Thymus (tissue), 11 donors: ENCODE measurements around the gene TRIM56. TPM values are rescaled to one million over a fixed set of nuclear protein-coding genes. Genes with fewer than 3 reads are reported as not detected.
A peak's percentile ranks its signal among the peaks of the same experiment; 100 is the strongest.
"Not testable (repeated sequence)": the region's sequence is repeated elsewhere in the genome, so short reads cannot be mapped to it uniquely, and the experiment has no call there.

Source experiments
- DNase-seq, 9 donors: peaks; one replicate each; pipeline ENCODE4 v3.0.0-alpha.2; 2013; ENCODE audit warnings: low spot score in 9 of 9, low read depth in 6 of 9, missing footprints in 1 of 9
- H3K27ac ChIP-seq, 2 donors: one replicate each; pipeline ENCODE4 v1.5.1; 2013; ENCODE audit warnings: control low read depth in 1 of 2, low read depth in 1 of 2, low read length in 1 of 2, mild to moderate bottlenecking in 1 of 2, moderate library complexity in 1 of 2
- H3K27me3 ChIP-seq, 2 donors: one replicate each; pipeline ENCODE4 v1.5.1; 2013; ENCODE audit warnings: low read length in 1 of 2; ENCODE audit not compliant: control insufficient read depth in 2 of 2, insufficient read depth in 1 of 2
- H3K36me3 ChIP-seq, 2 donors: one replicate each; pipeline ENCODE4 v1.5.1; 2013; ENCODE audit warnings: low read length in 1 of 2, mild to moderate bottlenecking in 1 of 2, moderate library complexity in 1 of 2; ENCODE audit not compliant: control insufficient read depth in 2 of 2, insufficient read depth in 2 of 2
- H3K4me1 ChIP-seq, 2 donors: one replicate each; pipeline ENCODE4 v1.5.1; 2013; ENCODE audit warnings: low read length in 2 of 2; ENCODE audit not compliant: control insufficient read depth in 2 of 2, insufficient read depth in 2 of 2
- H3K4me3 ChIP-seq, 2 donors: one replicate each; pipeline ENCODE4 v1.5.1; 2013; ENCODE audit warnings: low read length in 2 of 2, control low read depth in 1 of 2, mild to moderate bottlenecking in 1 of 2
- H3K9me3 ChIP-seq, 2 donors: one replicate each; pipeline ENCODE4 v1.5.1; 2013; ENCODE audit warnings: low read length in 1 of 2, mild to moderate bottlenecking in 1 of 2; ENCODE audit not compliant: control insufficient read depth in 2 of 2, insufficient read depth in 1 of 2
- WGBS: extraction: QIAGEN DNeasy Blood & Tissue Kit; methylation state at CpG from one replicate; pipeline ENCODE4 v1.1.7; 2013; 5-methylcytosine and 5-hydroxymethylcytosine counted together
- polyA plus RNA-seq: library from polyadenylated mRNA; stranded (reverse); fragments of 200-250 nt; gene quantifications from one replicate; pipeline ENCODE4 v1.2.3, GENCODE V29; 2013
- total RNA-seq: library from RNA; stranded (reverse); fragments of 120-200 nt; gene quantifications from one replicate; pipeline ENCODE4 v1.2.4, GENCODE V29; 2013
- donor health status: healthy.

TRIM56 gene
- total and polyA plus RNA-seq, 2 donors: 6.9 to 12.8 TPM

DNA sequence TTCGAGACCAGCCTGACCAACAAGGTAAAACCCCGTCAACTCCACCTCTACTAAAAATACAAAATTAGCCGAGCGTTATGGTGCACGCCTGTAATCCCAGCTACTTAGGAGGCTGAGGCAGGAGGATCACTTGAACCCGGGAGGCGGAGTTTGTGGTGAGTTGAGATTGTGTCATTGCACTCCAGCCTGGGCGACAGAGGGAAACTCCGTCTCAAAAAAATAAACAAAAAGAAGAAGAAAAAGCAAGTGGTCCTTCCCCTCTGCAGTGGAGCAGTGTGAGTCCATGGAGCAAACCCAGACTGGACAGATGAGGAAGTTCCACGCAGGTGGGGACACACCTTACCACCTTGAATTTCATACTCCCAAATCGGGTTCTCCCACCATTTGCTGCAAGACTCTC lies 28.6 kb downstream of the TRIM56 start:
- Histone ChIP-seq H3K4me1 (peaks cover 0 to 6% of the 10 kb centered on the region in 2 donors), H3K27me3 (peaks cover 0 to 7% of the 10 kb centered on the region in 2 donors), H3K4me3 (no peak overlapping the region), H3K27ac (no peak overlapping the region), H3K36me3 (no peaks in the 10 kb centered on the region), H3K9me3 (no peaks in the 10 kb centered on the region)
- WGBS: 93% methylated on average over 11 of the region's 11 CpGs
- DNase-seq: no peak

DNA sequence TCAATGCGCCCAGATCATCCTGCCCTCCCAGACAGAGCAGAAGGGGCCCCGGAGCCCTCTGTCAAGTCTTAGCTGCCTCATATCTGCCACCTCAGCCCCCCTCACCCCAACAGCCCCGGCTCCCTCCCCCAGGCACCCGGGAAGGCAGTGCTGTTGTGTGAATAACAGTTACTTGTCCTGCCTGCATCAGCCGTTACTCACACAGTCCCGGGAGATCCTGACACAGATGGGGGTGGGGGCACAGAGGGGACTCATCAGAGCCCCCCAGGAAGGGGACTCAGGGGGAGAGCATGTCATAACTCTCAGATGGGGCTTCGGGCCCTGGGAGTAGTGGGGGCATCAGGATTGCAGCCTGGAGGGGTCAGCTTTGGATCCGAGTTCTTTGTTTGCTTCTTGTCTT lies 29.2 kb downstream of the TRIM56 start:
- no peak overlapping the region for H3K4me3 ChIP-seq
- 79% methylated on average over 8 of the region's 8 CpGs for WGBS
- H3K9me3 ChIP-seq: no peaks in the 10 kb centered on the region
- H3K36me3 ChIP-seq: no peaks in the 10 kb centered on the region
- no peak for DNase-seq
- peaks cover 0 to under 1% of the 10 kb centered on the region in 2 donors for H3K4me1 ChIP-seq
- no peak overlapping the region for H3K27ac ChIP-seq
- H3K27me3 ChIP-seq: peaks cover 0 to 9% of the 10 kb centered on the region in 2 donors

DNA sequence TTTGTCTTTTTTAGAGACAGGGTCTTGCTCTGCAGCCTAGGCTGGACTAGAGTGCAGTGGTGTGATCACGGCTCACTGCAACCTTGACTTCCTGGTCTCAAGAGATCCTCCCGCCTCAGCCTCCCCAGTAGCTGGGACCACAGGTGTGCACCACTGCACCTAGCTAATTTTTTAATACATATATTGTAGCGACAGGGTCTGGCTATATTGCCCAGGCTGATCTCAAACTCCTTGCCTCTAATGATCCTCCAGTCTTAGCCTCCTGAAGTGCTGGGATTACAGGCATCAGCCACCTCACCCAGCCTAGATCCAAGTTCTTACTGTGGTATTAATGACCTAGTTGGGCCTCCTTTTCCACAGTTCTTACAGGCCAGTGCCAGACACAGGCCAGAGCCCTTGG lies 29.9 kb downstream of the TRIM56 start:
- no peak overlapping the region for H3K4me3 ChIP-seq
- no peaks in the 10 kb centered on the region for H3K36me3 ChIP-seq
- DNase-seq: no peak
- 97% methylated on average over 3 of the region's 3 CpGs for WGBS
- H3K27ac ChIP-seq: no peak overlapping the region
- no peaks in the 10 kb centered on the region for H3K9me3 ChIP-seq
- H3K4me1 ChIP-seq: peaks cover 0 to 4% of the 10 kb centered on the region in 2 donors
- H3K27me3 ChIP-seq: peaks cover 0 to 15% of the 10 kb centered on the region in 2 donors

DNA sequence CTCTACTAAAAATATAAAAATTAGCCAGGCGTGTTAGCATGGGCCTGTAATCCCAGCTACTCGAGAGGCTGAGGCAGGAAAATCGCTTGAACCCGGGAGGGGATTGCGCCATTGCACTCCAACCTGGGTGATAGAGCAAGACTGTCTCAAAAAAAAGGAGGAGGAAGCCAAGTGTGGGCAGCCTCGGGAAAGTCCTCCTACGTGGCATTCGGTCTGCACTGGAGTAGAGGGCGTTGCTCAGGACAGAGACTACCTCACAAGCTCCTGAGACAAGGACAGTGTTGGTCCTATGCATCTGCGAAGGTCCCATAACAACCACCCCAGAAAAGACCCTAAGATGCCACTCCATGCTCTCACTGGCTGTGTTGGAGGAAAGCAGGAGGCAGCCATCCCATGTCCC lies 31.6 kb downstream of the TRIM56 start:
- no peaks in the 10 kb centered on the region for H3K36me3 ChIP-seq
- peaks cover 0 to 6% of the 10 kb centered on the region in 2 donors for H3K4me1 ChIP-seq
- no peaks in the 10 kb centered on the region for H3K9me3 ChIP-seq
- WGBS: 91% methylated on average over 10 of the region's 10 CpGs
- H3K27ac ChIP-seq: no peak overlapping the region
- DNase-seq: no peak
- peaks cover 0 to 29% of the 10 kb centered on the region in 2 donors for H3K27me3 ChIP-seq
- H3K4me3 ChIP-seq: no peak overlapping the region

DNA sequence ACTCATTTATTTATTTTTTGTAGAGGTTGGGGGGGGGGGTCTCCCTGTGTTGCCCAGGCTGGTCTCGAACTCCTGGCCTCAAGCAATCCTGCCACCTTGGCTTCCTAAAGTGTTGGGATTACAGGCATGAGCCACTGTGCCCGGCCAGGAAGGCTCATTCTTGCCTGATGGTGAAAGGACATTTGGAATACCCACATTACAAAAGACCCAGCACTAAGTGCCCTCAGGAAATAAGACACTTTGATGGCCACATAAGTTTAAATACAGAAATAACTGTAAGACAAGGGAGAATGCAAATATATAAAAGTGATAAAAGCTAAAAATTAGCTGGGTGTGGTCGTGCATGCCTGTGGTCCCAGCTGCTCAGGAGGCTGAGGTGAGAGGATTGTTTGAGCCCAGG lies 33.6 kb downstream of the TRIM56 start:
- H3K27ac ChIP-seq: no peak overlapping the region
- 93% methylated on average over 3 of the region's 3 CpGs for WGBS

DNA sequence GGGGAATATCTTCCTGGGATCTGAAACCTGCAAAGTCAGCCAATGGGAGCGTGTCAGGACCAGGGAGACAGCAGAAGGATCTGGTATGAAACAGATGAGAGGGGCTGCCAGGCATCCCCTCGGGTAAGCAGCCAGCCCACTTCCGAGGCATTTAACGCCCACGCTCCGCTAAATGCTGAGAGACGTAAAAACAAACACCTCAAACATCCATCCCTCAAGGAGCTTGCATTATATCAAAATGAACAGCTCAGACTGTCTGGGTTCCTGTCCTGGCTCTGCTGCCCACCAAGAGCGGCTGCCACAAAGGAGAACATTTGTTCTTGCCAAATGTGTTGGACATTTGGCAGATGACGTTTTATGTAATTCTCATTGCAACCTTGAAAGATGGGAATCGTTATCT lies 34.6 kb downstream of the TRIM56 start:
- H3K27ac ChIP-seq: no peak overlapping the region
- H3K4me1 ChIP-seq: peaks cover 5 to 19% of the 10 kb centered on the region in 2 donors

More for the DNA sequence above, 33.6 kb downstream of the TRIM56 start:
- H3K4me1 ChIP-seq: peaks cover 0 to 12% of the 10 kb centered on the region in 2 donors
- peaks cover 4 to 45% of the 10 kb centered on the region in 2 donors for H3K27me3 ChIP-seq
- DNase-seq: no peak
- no peaks in the 10 kb centered on the region for H3K36me3 ChIP-seq
- H3K9me3 ChIP-seq: no peaks in the 10 kb centered on the region
- no peak overlapping the region for H3K4me3 ChIP-seq

DNA sequence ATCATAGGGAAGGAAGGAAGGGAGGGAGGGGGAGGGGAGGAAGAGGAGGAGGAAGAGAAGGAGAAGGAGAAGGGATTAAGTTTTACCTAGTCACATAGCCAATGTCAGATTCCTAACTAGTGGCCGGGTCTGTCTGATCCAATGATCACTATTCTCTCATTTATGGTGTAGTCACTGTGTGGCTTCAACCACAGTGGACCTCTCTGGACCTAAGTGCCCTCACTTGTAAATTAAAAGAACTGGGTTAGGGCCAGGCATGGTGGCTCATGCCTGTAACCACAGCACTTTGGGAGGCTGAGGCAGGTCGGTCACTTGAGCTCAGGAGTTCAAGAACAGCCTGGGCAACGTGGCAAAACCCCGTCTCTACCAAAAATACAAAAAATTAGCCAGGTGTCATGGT lies 35.0 kb downstream of the TRIM56 start:
- Histone ChIP-seq H3K9me3 (no peaks in the 10 kb centered on the region), H3K4me3 (no peak overlapping the region), H3K36me3 (no peaks in the 10 kb centered on the region), H3K27me3 (peaks cover 4 to 48% of the 10 kb centered on the region in 2 donors), H3K4me1 (peaks cover 6 to 22% of the 10 kb centered on the region in 2 donors), H3K27ac (no peak overlapping the region)
- 87% methylated on average over 4 of the region's 4 CpGs for WGBS
- no peak for DNase-seq

More for the DNA sequence above, 34.6 kb downstream of the TRIM56 start:
- Histone ChIP-seq H3K9me3 (no peaks in the 10 kb centered on the region), H3K36me3 (no peaks in the 10 kb centered on the region), H3K27me3 (peaks cover 4 to 47% of the 10 kb centered on the region in 2 donors), H3K4me3 (no peak overlapping the region)
- no peak for DNase-seq
- WGBS: 70% methylated on average over 10 of the region's 10 CpGs

DNA sequence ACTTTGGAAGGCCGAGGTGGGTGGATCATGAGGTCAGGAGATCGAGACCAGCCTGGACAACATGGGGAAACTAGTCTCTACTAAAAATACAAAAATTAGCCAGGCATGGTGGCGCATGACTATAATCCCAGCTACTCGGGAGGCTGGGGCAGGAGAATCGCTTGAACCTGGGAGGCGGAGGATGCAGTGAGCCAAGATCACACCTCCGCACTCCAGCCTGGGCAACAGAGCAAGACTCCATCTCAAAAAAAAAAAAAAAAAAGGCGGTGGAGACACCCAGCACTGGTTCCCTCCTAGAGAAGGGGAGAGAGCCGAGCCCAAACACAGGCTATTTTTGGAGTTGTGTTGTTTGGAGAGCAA lies 36.3 kb downstream of the TRIM56 start:
- H3K9me3 ChIP-seq, H3K36me3 ChIP-seq, H3K4me3 ChIP-seq, DNase-seq: not testable (repeated sequence)
- 88% methylated on average over 8 of the region's 9 CpGs for WGBS
- Histone ChIP-seq H3K27me3 (peaks cover 4 to 48% of the 10 kb centered on the region in 2 donors), H3K27ac (peak overlapping the region in 1 of 2 donors; percentile 55), H3K4me1 (peaks cover 14 to 30% of the 10 kb centered on the region in 2 donors)

DNA sequence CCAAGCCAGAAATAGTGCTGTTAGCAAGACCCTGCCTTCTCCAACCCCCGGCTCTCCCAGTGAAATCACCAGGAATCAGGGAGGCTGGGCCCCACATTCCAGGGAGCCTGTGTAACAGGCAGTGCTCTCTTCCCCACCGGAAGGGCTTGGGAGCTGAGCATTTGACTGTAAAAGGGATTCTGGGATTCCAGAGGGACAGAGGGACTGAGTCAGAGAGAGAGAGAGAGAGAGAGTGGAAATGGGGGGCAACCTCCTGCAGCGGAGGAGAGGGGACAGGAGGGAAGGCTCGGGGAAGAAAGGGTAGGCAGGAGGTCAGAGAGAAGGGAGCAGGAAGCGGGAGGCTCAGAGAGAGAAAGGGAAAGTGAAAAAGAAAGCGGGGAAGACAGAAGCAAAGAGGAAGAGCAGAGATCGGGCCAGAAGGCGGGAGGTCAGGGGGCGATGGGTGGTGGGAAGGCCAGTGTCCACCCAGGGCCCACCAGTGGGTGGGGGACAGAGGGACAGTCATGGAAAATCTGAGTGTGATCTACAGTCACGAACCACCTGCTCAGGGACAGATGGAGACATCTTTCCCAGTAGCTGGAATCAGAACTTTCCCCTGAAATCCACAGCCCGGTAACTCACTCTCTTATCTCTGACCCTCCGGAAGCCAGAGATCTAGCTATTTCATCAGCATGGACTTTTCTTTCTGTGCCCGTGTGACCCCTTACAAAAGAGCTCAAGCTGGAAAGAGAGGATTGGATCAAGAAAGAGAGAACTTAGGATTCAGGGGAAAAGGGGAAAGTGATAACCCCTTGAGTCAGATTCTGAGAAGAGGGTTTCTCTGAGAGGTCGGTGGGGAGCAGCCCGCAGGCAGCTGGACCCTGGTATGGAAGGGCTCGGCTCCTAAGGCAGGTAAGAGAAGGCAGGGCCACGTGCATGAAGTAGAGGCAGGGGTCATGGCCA lies 37.0 kb downstream of the TRIM56 start:
- no peaks in the 10 kb centered on the region for H3K36me3 ChIP-seq
- H3K27me3 ChIP-seq: peaks cover 4 to 52% of the 10 kb centered on the region in 2 donors
- peaks cover 20 to 36% of the 10 kb centered on the region in 2 donors for H3K4me1 ChIP-seq
- WGBS: 40% methylated on average over 17 of the region's 17 CpGs
- peak overlapping the region; percentile 55 to 60 for H3K27ac ChIP-seq
- no peaks in the 10 kb centered on the region for H3K9me3 ChIP-seq
- no peak for DNase-seq
- peak overlapping the region in 1 of 2 donors; percentile 15 for H3K4me3 ChIP-seq
